Upper lobe of right lung (tissue), 1 donor: ENCODE results near the gene RALY. TPM values are rescaled to one million over a fixed set of nuclear protein-coding genes. Genes with fewer than 3 reads are reported as not detected.

Experiments
- ATAC-seq: fragments of 200-7000 bp; cut with Tn5 transposase; one replicate; pipeline ENCODE4 v1.9.1; 2020; ENCODE audit warnings: mild to moderate bottlenecking, moderate library complexity
- DNase-seq: peaks from one replicate; pipeline ENCODE4 v3.0.0-alpha.2; 2020
- H3K27ac ChIP-seq: fragments of 200-600 bp; one replicate; pipeline ENCODE4 v1.8.0; 2022
- H3K27me3 ChIP-seq: fragments of 200-600 bp; one replicate; pipeline ENCODE4 v1.8.0; 2022; ENCODE audit warnings: mild to moderate bottlenecking
- H3K36me3 ChIP-seq: fragments of 200-600 bp; one replicate; pipeline ENCODE4 v1.8.0; 2022
- H3K4me1 ChIP-seq: fragments of 200-600 bp; one replicate; pipeline ENCODE4 v1.8.0; 2022
- H3K4me3 ChIP-seq: fragments of 200-600 bp; one replicate; pipeline ENCODE4 v1.8.0; 2022; ENCODE audit warnings: mild to moderate bottlenecking
- H3K9me3 ChIP-seq: fragments of 200-600 bp; one replicate; pipeline ENCODE4 v1.8.0; 2022
- CTCF ChIP-seq: fragments of 200-600 bp; IDR thresholded peaks from one replicate; pipeline ENCODE4 v1.8.0; 2022; ENCODE audit warnings: antibody characterized with exemption
- intact Hi-C: fragments of 100-400 bp; cut with DNase I; formaldehyde crosslinking; loops from one replicate; pipeline ENCODE4 v1.11.0; 2022
- total RNA-seq: library from RNA; stranded (reverse); fragmentation: NEBNext Ultra II Directional; extraction: Animal tissue kit (Norgen Biotek cat#: 25700); gene quantifications from one replicate; pipeline ENCODE4 v1.2.1, GENCODE V29; 2021
- donor health status: DM: no; HTN: yes; CAD: no; lungs with severe emphysema.

RALY gene
- total RNA-seq, 1 donor from 2014 or later, result 130 TPM

- DNase-seq (no peak), ATAC-seq (no peak)
- no peaks in the 10 kb centered on the region for H3K36me3 ChIP-seq
- intact Hi-C loops, result no loop called here
- H3K27me3 ChIP-seq, result no peaks in the 10 kb centered on the region
- H3K27ac ChIP-seq, result no peak overlapping the region
- H3K9me3 ChIP-seq, result no peaks in the 10 kb centered on the region
- no peaks in the 10 kb centered on the region for H3K4me1 ChIP-seq
- TF ChIP-seq CTCF, result no peak
- H3K4me3 ChIP-seq, result no peak overlapping the region
Observed at GRCh38 chr20:33981964-33982363, 11.7 kb upstream of the RALY start.

- Histone ChIP-seq H3K4me1 (no peaks in the 10 kb centered on the region), H3K4me3 (no peak overlapping the region), H3K36me3 (no peaks in the 10 kb centered on the region), H3K27me3 (no peaks in the 10 kb centered on the region), H3K9me3 (no peaks in the 10 kb centered on the region), H3K27ac (no peak overlapping the region)
- ATAC-seq (no peak), DNase-seq (no peak)
- intact Hi-C loops, result no loop called here
- TF ChIP-seq CTCF, result no peak
Observed at GRCh38 chr20:33983371-33983770, 10.3 kb upstream of the RALY start.

- no peaks in the 10 kb centered on the region for H3K27me3 ChIP-seq
Observed at GRCh38 chr20:33984182-33984719, 9.5 kb upstream of the RALY start.

GRCh38 chr20:33985280-33985679, 8.4 kb upstream of the RALY start:
- no peak for TF ChIP-seq CTCF
- no peaks in the 10 kb centered on the region for H3K4me1 ChIP-seq
- DNase-seq (no peak), ATAC-seq (no peak)
- H3K9me3 ChIP-seq, result no peaks in the 10 kb centered on the region
- no peaks in the 10 kb centered on the region for H3K36me3 ChIP-seq
- intact Hi-C loops, result no loop called here
- H3K4me3 ChIP-seq, result no peak overlapping the region
- no peak overlapping the region for H3K27ac ChIP-seq
- no peaks in the 10 kb centered on the region for H3K27me3 ChIP-seq

More at GRCh38 chr20:33984182-33984719, 9.5 kb upstream of the RALY start:
- Histone ChIP-seq H3K27ac (no peak overlapping the region), H3K4me3 (no peak overlapping the region), H3K9me3 (no peaks in the 10 kb centered on the region), H3K4me1 (no peaks in the 10 kb centered on the region), H3K36me3 (no peaks in the 10 kb centered on the region)
- TF ChIP-seq CTCF, result no peak
- DNase-seq (no peak), ATAC-seq (no peak)
- intact Hi-C loops, result no loop called here

- no peak for DNase-seq
- intact Hi-C loops, result no loop called here
- Histone ChIP-seq H3K27ac (no peak overlapping the region), H3K36me3 (no peaks in the 10 kb centered on the region), H3K9me3 (no peaks in the 10 kb centered on the region), H3K4me3 (no peak overlapping the region), H3K27me3 (no peaks in the 10 kb centered on the region), H3K4me1 (no peaks in the 10 kb centered on the region)
- ATAC-seq, result no peak
- TF ChIP-seq CTCF, result no peak
Observed at GRCh38 chr20:33985830-33986229, 7.9 kb upstream of the RALY start.
